ENCODE measurements around the gene AHCYL2. TPM values are rescaled to one million over a fixed set of nuclear protein-coding genes. Genes with fewer than 3 reads are reported as not detected.

Gene AHCYL2
- total and polyA plus RNA-seq, 2 donors (not counting 1 experiment from before 2014, with no cell fraction given), result 8.8 to 26.2 TPM

- TF ChIP-seq CTCF (IDR thresholded peaks at IDR 0.05) (no peak), EZH2 (IDR thresholded peaks at IDR 0.05; ENCODE audit: borderline replicate concordance, insufficient read depth, low read depth, low read length, poor library complexity, severe bottlenecking) (no peak)
- Histone ChIP-seq H3K79me2 (ENCODE audit: control insufficient read depth, insufficient read depth, low read length) (peaks cover 18% of the 10 kb centered on the region), H3K36me3 (replicated peaks in 1 of 2; ENCODE audit: control extremely low read depth in 1 of 2, control insufficient read depth in 1 of 2, extremely low read depth in 1 of 2, insufficient read depth in 2 of 2, low read length in 1 of 2) (no peaks in the 10 kb centered on the region), H3K4me3 (ENCODE audit: control extremely low read depth in 1 of 5, extremely low read depth in 1 of 5, insufficient read depth in 1 of 5, low read depth in 2 of 5, low read length in 4 of 5) (no peak overlapping the region), H3K9me3 (ENCODE audit: control extremely low read depth in 1 of 3, control insufficient read depth in 2 of 3, insufficient read depth in 1 of 3, low read length in 2 of 3) (no peaks in the 10 kb centered on the region), H3K27ac (ENCODE audit: low read length in 2 of 2) (no peak overlapping the region), H3K4me2 (replicated peaks; ENCODE audit: low read depth, low read length, poor library complexity, severe bottlenecking) (no peak overlapping the region), H3K27me3 (replicated peaks in 1 of 4; ENCODE audit: control extremely low read depth in 1 of 4, control insufficient read depth in 3 of 4, insufficient read depth in 4 of 4, low read length in 3 of 4) (no peaks in the 10 kb centered on the region), H3K9ac (ENCODE audit: low read length) (no peak overlapping the region), H4K20me1 (ENCODE audit: control insufficient read depth, insufficient read depth, low read length, poor library complexity, severe bottlenecking) (no peaks in the 10 kb centered on the region), H3K4me1 (ENCODE audit: control insufficient read depth in 2 of 2, insufficient read depth in 2 of 2, low read length in 2 of 2) (peaks cover 9% of the 10 kb centered on the region in 2 donors), H2AFZ (ENCODE audit: insufficient read depth, low read depth, low read length, poor library complexity, severe bottlenecking) (no peak overlapping the region)
- H3K4me3 Mint-ChIP-seq, result no peak overlapping the region
- POLR2A ChIA-PET, result no interaction called here
- CTCF ChIA-PET, result interaction anchor here (0.8 kb wide), 2 partner anchors 41 to 568 kb away, joined by 3 read pairs; no protein-coding TSS in a partner anchor
- H3K27ac Mint-ChIP-seq, result no peak overlapping the region
- intact Hi-C loops (cut with micrococcal nuclease), result no loop called here
- no peak for ATAC-seq (ENCODE audit: low read depth)
- peaks cover 23% of the 10 kb centered on the region for H3K4me1 Mint-ChIP-seq
- H3K9me3 Mint-ChIP-seq (ENCODE audit: insufficient read depth), result no peaks in the 10 kb centered on the region
- no peaks in the 10 kb centered on the region for H3K27me3 Mint-ChIP-seq
- DNase-seq, result no peak
Measured at GRCh38 chr7:129257168-129257567, 32.3 kb downstream of the AHCYL2 start.

GRCh38 chr7:129258649-129259389, 34.0 kb downstream of the AHCYL2 start:
- no peaks in the 10 kb centered on the region for H4K20me1 ChIP-seq (ENCODE audit: control insufficient read depth, insufficient read depth, low read length, poor library complexity, severe bottlenecking)
- H3K36me3 ChIP-seq (replicated peaks in 1 of 2; ENCODE audit: control extremely low read depth in 1 of 2, control insufficient read depth in 1 of 2, extremely low read depth in 1 of 2, insufficient read depth in 2 of 2, low read length in 1 of 2), result no peaks in the 10 kb centered on the region
- peaks cover 27% of the 10 kb centered on the region for H3K4me1 Mint-ChIP-seq
- ChIA-PET POLR2A (no interaction called here), CTCF (interaction anchor here (1.5 kb wide), 1 partner anchor 13 kb away, joined by 9 read pairs; no protein-coding TSS in a partner anchor)
- no peaks in the 10 kb centered on the region for H3K27me3 ChIP-seq (replicated peaks in 1 of 4; ENCODE audit: control extremely low read depth in 1 of 4, control insufficient read depth in 3 of 4, insufficient read depth in 4 of 4, low read length in 3 of 4)
- no peak overlapping the region for H3K27ac Mint-ChIP-seq
- DNase-seq (no peak), ATAC-seq (ENCODE audit: low read depth) (no peak)
- H3K9me3 Mint-ChIP-seq (ENCODE audit: insufficient read depth), result no peaks in the 10 kb centered on the region
- intact Hi-C loops (cut with micrococcal nuclease), result no loop called here
- no peak overlapping the region for H3K9ac ChIP-seq (ENCODE audit: low read length)
- H3K9me3 ChIP-seq (ENCODE audit: control extremely low read depth in 1 of 3, control insufficient read depth in 2 of 3, insufficient read depth in 1 of 3, low read length in 2 of 3), result no peaks in the 10 kb centered on the region
- peak overlapping the region; percentile 2 for H3K4me2 ChIP-seq (replicated peaks; ENCODE audit: low read depth, low read length, poor library complexity, severe bottlenecking)
- no peak overlapping the region for H3K27ac ChIP-seq (ENCODE audit: low read length in 2 of 2)
- peaks cover 14% of the 10 kb centered on the region in 2 donors for H3K4me1 ChIP-seq (ENCODE audit: control insufficient read depth in 2 of 2, insufficient read depth in 2 of 2, low read length in 2 of 2)
- H3K4me3 Mint-ChIP-seq, result no peak overlapping the region
- H3K4me3 ChIP-seq (ENCODE audit: control extremely low read depth in 1 of 5, extremely low read depth in 1 of 5, insufficient read depth in 1 of 5, low read depth in 2 of 5, low read length in 4 of 5), result no peak overlapping the region
- TF ChIP-seq CTCF (IDR thresholded peaks at IDR 0.05) (no peak), EZH2 (IDR thresholded peaks at IDR 0.05; ENCODE audit: borderline replicate concordance, insufficient read depth, low read depth, low read length, poor library complexity, severe bottlenecking) (no peak)
- no peaks in the 10 kb centered on the region for H3K27me3 Mint-ChIP-seq
- H3K79me2 ChIP-seq (ENCODE audit: control insufficient read depth, insufficient read depth, low read length), result peaks cover 21% of the 10 kb centered on the region
- 100% methylated on average over 1 of the region's 4 CpGs for WGBS (ENCODE audit: insufficient coverage)
- no peak overlapping the region for H2AFZ ChIP-seq (ENCODE audit: insufficient read depth, low read depth, low read length, poor library complexity, severe bottlenecking)

Data from B cell (primary cell).